ENCODE measurements around the gene PDZD4. TPM values are rescaled to one million over a fixed set of nuclear protein-coding genes. Genes with fewer than 3 reads are reported as not detected.
A peak's percentile ranks its signal among the peaks of the same experiment; 100 is the strongest.
"Not testable (repeated sequence)": the region's sequence is repeated elsewhere in the genome, so short reads cannot be mapped to it uniquely, and the experiment has no call there.

The PDZD4 gene
- total and polyA plus RNA-seq, 5 experiments from 2014 or later = 0.31 to 1.5 (median 0.53) TPM; not detected in 1

GRCh38 chrX:153827016-153827415 lies 3.3 kb downstream of the PDZD4 start:
- peak overlapping the region in 3 of 10 donors; percentile 1 to 11 (median 5) for H3K27ac Mint-ChIP-seq
- ATAC-seq (no peak), DNase-seq (no peak)
- no peaks in the 10 kb centered on the region for H3K9me3 Mint-ChIP-seq
- POLR2A ChIA-PET = no interaction called here
- H3K4me1 Mint-ChIP-seq = peaks cover 11 to 35% (median 26%) of the 10 kb centered on the region in 4 donors
- peaks cover 0 to 8% (median 0%) of the 10 kb centered on the region in 5 donors for H3K27me3 Mint-ChIP-seq
- peak overlapping the region in 1 of 10 donors; percentile 12 for H3K4me3 Mint-ChIP-seq
- no peaks in the 10 kb centered on the region for H3K36me3 Mint-ChIP-seq

GRCh38 chrX:153825042-153825441 lies 5.3 kb downstream of the PDZD4 start:
- Mint-ChIP-seq H3K27me3 (peaks cover 0 to 8% (median 0%) of the 10 kb centered on the region in 5 donors), H3K4me3 (no peak overlapping the region), H3K9me3 (no peaks in the 10 kb centered on the region), H3K36me3 (no peaks in the 10 kb centered on the region), H3K27ac (peak overlapping the region in 1 of 10 donors; percentile 43), H3K4me1 (peaks cover 12 to 49% (median 36%) of the 10 kb centered on the region in 4 donors)
- POLR2A ChIA-PET = interaction anchor here (0.9 kb wide), 1 partner anchor 33 kb away, joined by 3 read pairs; no protein-coding TSS in a partner anchor
- no peak for ATAC-seq
- no peak for DNase-seq

- peaks cover 0 to 8% (median 0%) of the 10 kb centered on the region in 5 donors for H3K27me3 Mint-ChIP-seq
- no peak for ATAC-seq
- H3K27ac Mint-ChIP-seq = no peak overlapping the region
- H3K4me1 Mint-ChIP-seq = peaks cover 12 to 52% (median 40%) of the 10 kb centered on the region in 4 donors
- H3K4me3 Mint-ChIP-seq = no peak overlapping the region
- H3K9me3 Mint-ChIP-seq = no peaks in the 10 kb centered on the region
- POLR2A ChIA-PET = no interaction called here
- H3K36me3 Mint-ChIP-seq = no peaks in the 10 kb centered on the region
- no peak for DNase-seq
These were observed 6.0 kb downstream of the PDZD4 start for GRCh38 chrX:153824348-153824747.

- Mint-ChIP-seq H3K4me3 (peak overlapping the region in 6 of 10 donors; percentile 15 to 52 (median 35)), H3K27me3 (no peaks in the 10 kb centered on the region), H3K36me3 (no peaks in the 10 kb centered on the region), H3K27ac (peak overlapping the region in 2 of 10 donors; percentile 32 to 80), H3K9me3 (no peaks in the 10 kb centered on the region), H3K4me1 (peaks cover 14 to 51% (median 41%) of the 10 kb centered on the region in 4 donors)
- ATAC-seq (no peak), DNase-seq (no peak)
- POLR2A ChIA-PET = no interaction called here
These were observed 9.3 kb downstream of the PDZD4 start for GRCh38 chrX:153821066-153821465.

GRCh38 chrX:153820601-153821000 lies 9.7 kb downstream of the PDZD4 start:
- peak overlapping the region in 7 of 10 donors; percentile 12 to 52 (median 32) for H3K4me3 Mint-ChIP-seq
- H3K9me3 Mint-ChIP-seq = no peaks in the 10 kb centered on the region

GRCh38 chrX:153819384-153820040 lies 10.8 kb downstream of the PDZD4 start:
- no peaks in the 10 kb centered on the region for H3K9me3 Mint-ChIP-seq
- H3K27me3 Mint-ChIP-seq = no peaks in the 10 kb centered on the region
- H3K36me3 Mint-ChIP-seq = no peaks in the 10 kb centered on the region
- ATAC-seq (peak in 1 of 2 donors; percentile 5), DNase-seq (no peak)
- H3K4me3 Mint-ChIP-seq = peak overlapping the region; percentile 30 to 62 (median 46)
- POLR2A ChIA-PET = interaction anchor here (0.7 kb wide), 1 partner anchor 668 kb away, joined by 4 read pairs; no protein-coding TSS in a partner anchor
- H3K4me1 Mint-ChIP-seq = peaks cover 19 to 56% (median 44%) of the 10 kb centered on the region in 4 donors
- H3K27ac Mint-ChIP-seq = peak overlapping the region in 4 of 10 donors; percentile 13 to 67 (median 42)

More at GRCh38 chrX:153820601-153821000, 9.7 kb downstream of the PDZD4 start:
- H3K36me3 Mint-ChIP-seq = no peaks in the 10 kb centered on the region
- H3K27ac Mint-ChIP-seq = peak overlapping the region in 1 of 10 donors; percentile 66
- no peak for ATAC-seq
- H3K27me3 Mint-ChIP-seq = no peaks in the 10 kb centered on the region
- H3K4me1 Mint-ChIP-seq = peaks cover 13 to 51% (median 40%) of the 10 kb centered on the region in 4 donors
- POLR2A ChIA-PET = no interaction called here
- no peak for DNase-seq

- Mint-ChIP-seq H3K4me3 (peak overlapping the region in 9 of 10 donors; percentile 40 to 77 (median 57)), H3K27me3 (no peaks in the 10 kb centered on the region), H3K9me3 (no peaks in the 10 kb centered on the region), H3K36me3 (no peaks in the 10 kb centered on the region), H3K27ac (peak overlapping the region in 3 of 10 donors; percentile 10 to 52 (median 22)), H3K4me1 (peaks cover 19 to 53% (median 44%) of the 10 kb centered on the region in 4 donors)
- ATAC-seq (peak; percentile 68 to 86), DNase-seq (peak; percentile 16 to 69 (median 53))
- POLR2A ChIA-PET = interaction anchor here (0.8 to 1.4 kb wide), 3 partner anchors 13 to 87 kb away, joined by 3 to 4 read pairs (median 3); no protein-coding TSS in a partner anchor
These were observed 11.6 kb downstream of the PDZD4 start for GRCh38 chrX:153818571-153819383.

GRCh38 chrX:153818064-153818463 lies 12.3 kb downstream of the PDZD4 start:
- H3K27ac Mint-ChIP-seq, DNase-seq, H3K36me3 Mint-ChIP-seq, H3K9me3 Mint-ChIP-seq, ATAC-seq, H3K27me3 Mint-ChIP-seq: not testable (repeated sequence)
- POLR2A ChIA-PET = interaction anchor here (0.8 to 1.4 kb wide), 3 partner anchors 12 to 87 kb away, joined by 3 to 4 read pairs (median 3); no protein-coding TSS in a partner anchor
- Mint-ChIP-seq H3K4me3 (peak overlapping the region in 4 of 10 donors; percentile 22 to 60 (median 42)), H3K4me1 (peaks cover 19 to 50% (median 44%) of the 10 kb centered on the region in 4 donors)

- H3K27ac Mint-ChIP-seq = peak overlapping the region in 5 of 10 donors; percentile 14 to 68 (median 22)
- H3K27me3 Mint-ChIP-seq = no peaks in the 10 kb centered on the region
- H3K4me1 Mint-ChIP-seq = peaks cover 12 to 42% (median 36%) of the 10 kb centered on the region in 4 donors
- no peaks in the 10 kb centered on the region for H3K9me3 Mint-ChIP-seq
- DNase-seq (peak in 4 of 10 donors; percentile 33 to 45 (median 38)), ATAC-seq (peak; percentile 45 to 78)
- POLR2A ChIA-PET = interaction anchor here (1.4 kb wide), 1 partner anchor 11 kb away, joined by 4 read pairs; no protein-coding TSS in a partner anchor
- no peaks in the 10 kb centered on the region for H3K36me3 Mint-ChIP-seq
- peak overlapping the region; percentile 16 to 75 (median 54) for H3K4me3 Mint-ChIP-seq
These were observed 13.3 kb downstream of the PDZD4 start for GRCh38 chrX:153816831-153817690.

GRCh38 chrX:153814591-153815315 lies 15.6 kb downstream of the PDZD4 start:
- POLR2A ChIA-PET = no interaction called here
- Mint-ChIP-seq H3K36me3 (no peaks in the 10 kb centered on the region), H3K4me3 (peak overlapping the region in 3 of 10 donors; percentile 3 to 24 (median 14)), H3K27me3 (no peaks in the 10 kb centered on the region), H3K9me3 (no peaks in the 10 kb centered on the region), H3K27ac (peak overlapping the region in 2 of 10 donors; percentile 60 to 67), H3K4me1 (peaks cover 11 to 28% (median 23%) of the 10 kb centered on the region in 4 donors)
- ATAC-seq (no peak), DNase-seq (no peak)

- H3K4me1 Mint-ChIP-seq = peaks cover 11 to 22% (median 17%) of the 10 kb centered on the region in 4 donors
- peak overlapping the region in 1 of 10 donors; percentile 37 for H3K27ac Mint-ChIP-seq
- ATAC-seq (no peak), DNase-seq (no peak)
- H3K4me3 Mint-ChIP-seq = no peak overlapping the region
- no peaks in the 10 kb centered on the region for H3K27me3 Mint-ChIP-seq
- POLR2A ChIA-PET = no interaction called here
- no peaks in the 10 kb centered on the region for H3K36me3 Mint-ChIP-seq
- H3K9me3 Mint-ChIP-seq = no peaks in the 10 kb centered on the region
These were observed 17.2 kb downstream of the PDZD4 start for GRCh38 chrX:153813161-153813560.
